ENCODE results near the gene ITGA2. TPM values are rescaled to one million over a fixed set of nuclear protein-coding genes. Genes with fewer than 3 reads are reported as not detected.
"Not testable (repeated sequence)": the region's sequence is repeated elsewhere in the genome, so short reads cannot be mapped to it uniquely, and the experiment has no call there.

Gene ITGA2
- total RNA-seq, result 2.4 TPM
- long read RNA-seq, partial matches to known transcripts, result 1 of 2 reads
- long read RNA-seq, other reads (novel, unspliced or antisense), result 1 of 2 reads

DNA sequence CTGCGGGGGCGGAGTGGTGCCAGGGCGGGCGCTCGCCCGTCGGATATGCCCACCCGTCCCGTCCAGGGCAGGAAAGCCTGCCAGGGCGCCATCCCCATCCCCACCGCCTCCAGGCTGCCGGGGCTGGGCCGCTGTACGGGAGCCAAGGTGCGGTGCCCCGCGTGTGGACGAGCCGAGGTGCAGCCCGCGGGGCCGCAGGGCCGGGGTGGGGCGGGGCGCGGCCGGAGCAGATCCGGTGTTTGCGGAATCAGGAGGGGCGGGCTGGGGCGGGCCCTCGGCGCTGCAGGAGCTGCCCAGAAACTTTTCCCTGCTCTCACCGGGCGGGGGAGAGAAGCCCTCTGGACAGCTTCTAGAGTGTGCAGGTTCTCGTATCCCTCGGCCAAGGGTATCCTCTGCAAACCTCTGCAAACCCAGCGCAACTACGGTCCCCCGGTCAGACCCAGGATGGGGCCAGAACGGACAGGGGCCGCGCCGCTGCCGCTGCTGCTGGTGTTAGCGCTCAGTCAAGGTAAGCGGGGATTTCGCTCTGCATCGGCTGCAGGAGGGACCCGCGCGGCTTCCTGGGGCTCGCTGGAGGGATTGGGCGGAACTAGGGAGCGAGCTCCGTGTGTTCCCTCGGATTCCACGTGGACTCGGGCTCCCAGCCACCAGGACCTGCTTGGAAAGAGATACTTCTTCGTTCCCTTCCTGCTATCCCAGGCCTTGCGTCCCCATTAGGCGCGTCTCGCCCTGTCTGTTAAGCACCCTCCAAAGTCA is at the start of gene ITGA2:
ITGA2 (plus strand) TSS at position 328 of the 756 bp plus-strand sequence; CDS start at position 445, 117 bp downstream.
- peak; percentile 89 for DNase-seq (ENCODE audit: low spot score)

- DNase-seq (ENCODE audit: low spot score), result no peak
Measured at GRCh38 chr5:52943285-52943684, 45.9 kb upstream of the ITGA2 start.

GRCh38 chr5:52943808-52944207 is 45.3 kb upstream of the ITGA2 start:
- no peak for DNase-seq (ENCODE audit: low spot score)

DNA sequence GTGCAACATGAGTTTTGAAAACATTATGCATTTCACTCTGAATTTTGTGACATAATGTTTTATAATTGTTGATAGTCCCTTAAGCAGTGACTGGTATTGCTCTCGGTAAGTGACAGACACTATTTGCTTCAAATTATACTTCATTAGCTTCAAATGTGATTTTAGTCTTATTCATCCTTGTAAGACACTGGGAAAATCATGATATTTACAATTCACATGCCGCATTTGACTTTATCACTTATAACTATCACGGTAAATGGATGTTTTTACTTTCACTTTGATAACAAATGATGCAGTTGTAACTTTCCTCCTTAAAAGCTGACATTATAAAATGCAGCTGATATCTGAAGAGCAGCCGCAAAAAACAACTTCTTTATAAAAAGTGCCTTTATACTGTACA is 44.1 kb upstream of the ITGA2 start:
- no peak for DNase-seq (ENCODE audit: low spot score)

DNA sequence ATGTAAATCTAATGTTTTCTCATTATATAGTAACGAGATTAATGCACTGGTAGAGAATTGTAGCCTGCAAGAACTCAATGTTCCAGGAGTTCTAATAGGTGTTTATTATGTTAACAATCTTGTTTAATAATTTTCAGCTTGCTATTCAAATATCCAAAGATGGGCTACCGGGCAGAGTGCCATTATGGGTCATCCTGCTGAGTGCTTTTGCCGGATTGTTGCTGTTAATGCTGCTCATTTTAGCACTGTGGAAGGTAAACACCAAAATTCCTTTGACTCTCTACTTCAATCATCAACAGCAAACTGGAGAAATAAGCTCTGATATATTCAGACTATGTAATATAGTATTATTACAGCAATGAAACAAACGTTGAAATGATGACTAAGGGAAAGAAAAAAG is 41.9 kb upstream of the ITGA2 start:
- no peak for DNase-seq (ENCODE audit: low spot score)

- DNase-seq (ENCODE audit: low spot score), result no peak
Measured at GRCh38 chr5:52947851-52948250, 41.3 kb upstream of the ITGA2 start.

GRCh38 chr5:52948418-52949076 is 40.6 kb upstream of the ITGA2 start:
- no peak for DNase-seq (ENCODE audit: low spot score)

GRCh38 chr5:52950686-52951085 is 38.5 kb upstream of the ITGA2 start:
- DNase-seq (ENCODE audit: low spot score), result no peak

- DNase-seq (ENCODE audit: low spot score), result no peak
Measured at GRCh38 chr5:52952483-52952882, 36.7 kb upstream of the ITGA2 start.

GRCh38 chr5:52956014-52956413 is 33.1 kb upstream of the ITGA2 start:
- DNase-seq (ENCODE audit: low spot score), result no peak

GRCh38 chr5:52956915-52957747 is 32.0 kb upstream of the ITGA2 start:
- DNase-seq (ENCODE audit: low spot score), result no peak

- DNase-seq (ENCODE audit: low spot score), result no peak
Measured at GRCh38 chr5:52961274-52961681, 27.9 kb upstream of the ITGA2 start.

- DNase-seq (ENCODE audit: low spot score), result no peak
Measured at GRCh38 chr5:52963636-52964035, 25.5 kb upstream of the ITGA2 start.

- DNase-seq (ENCODE audit: low spot score), result no peak
Measured at GRCh38 chr5:52964138-52964537, 25.0 kb upstream of the ITGA2 start.

DNA sequence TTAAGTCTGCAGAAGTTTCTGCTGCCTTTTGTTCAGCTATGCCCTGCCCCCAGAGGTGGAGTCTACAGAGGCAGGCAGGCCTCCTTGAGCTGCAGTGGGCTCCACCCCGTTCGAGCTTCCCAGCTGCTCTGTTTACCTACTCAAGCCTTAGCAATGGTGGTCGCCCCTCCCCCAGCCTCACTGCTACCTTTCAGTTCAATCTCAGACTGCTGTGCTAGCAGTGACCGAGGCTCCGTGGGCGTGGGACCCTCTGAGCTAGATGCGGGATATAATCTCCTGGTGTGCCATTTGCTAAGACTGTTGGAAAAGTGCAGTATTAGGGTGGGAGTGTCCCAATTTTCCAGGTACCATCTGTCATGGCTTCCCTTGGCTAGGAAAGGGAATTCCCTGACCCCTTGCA is 13.0 kb upstream of the ITGA2 start:
- DNase-seq (ENCODE audit: low spot score), result not testable (repeated sequence)

GRCh38 chr5:52977264-52977897 is 11.8 kb upstream of the ITGA2 start:
- no peak for DNase-seq (ENCODE audit: low spot score)

GRCh38 chr5:52981507-52981906 is 7.6 kb upstream of the ITGA2 start:
- no peak for DNase-seq (ENCODE audit: low spot score)

GRCh38 chr5:52983731-52984636 is 5.2 kb upstream of the ITGA2 start:
- no peak for DNase-seq (ENCODE audit: low spot score)

GRCh38 chr5:52985306-52985705 is 3.8 kb upstream of the ITGA2 start:
- no peak for DNase-seq (ENCODE audit: low spot score)

- no peak for DNase-seq (ENCODE audit: low spot score)
Measured at GRCh38 chr5:52987711-52988331, 1.3 kb upstream of the ITGA2 start.

Measured in mesenteric fat pad (tissue), 1 donor.